ENCODE results near the gene MYO15B. TPM values are rescaled to one million over a fixed set of nuclear protein-coding genes. Genes with fewer than 3 reads are reported as not detected.

Gene MYO15B
- total RNA-seq, 1 experiment from 2014 or later, result 8.0 TPM

DNA sequence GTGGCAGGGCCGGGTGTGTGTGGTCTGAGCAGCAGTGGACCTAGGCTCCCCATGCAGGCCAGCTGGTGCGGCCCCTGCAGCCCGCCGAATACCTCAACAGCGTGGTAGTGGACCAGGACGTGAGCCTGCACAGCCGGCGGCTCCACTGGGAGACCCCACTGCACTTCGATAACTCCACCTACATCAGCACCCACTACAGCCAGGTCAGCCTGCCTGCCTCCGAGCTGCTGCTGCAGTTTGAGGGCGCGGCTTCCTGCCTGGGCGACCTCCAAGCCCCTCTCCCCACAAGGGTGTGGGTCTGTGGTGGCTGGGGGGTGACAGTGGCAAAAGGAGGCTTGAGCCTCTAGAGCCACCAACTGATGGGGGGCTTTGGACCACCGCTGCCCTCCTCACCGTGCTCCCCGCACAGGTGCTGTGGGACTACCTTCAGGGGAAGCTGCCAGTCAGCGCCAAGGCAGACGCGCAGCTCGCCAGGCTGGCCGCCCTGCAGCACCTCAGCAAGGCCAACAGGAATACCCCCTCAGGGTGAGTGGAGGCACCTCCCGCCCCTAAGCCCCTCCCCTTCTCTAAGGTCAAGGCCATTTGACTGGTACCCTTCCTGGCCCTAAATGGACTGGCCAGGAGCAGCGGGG is 37.2 kb downstream of the MYO15B start:
- Histone ChIP-seq H3K4me1 (ENCODE audit: low read length) (no peaks in the 10 kb centered on the region), H3K4me2 (ENCODE audit: low read depth, low read length, poor library complexity, severe bottlenecking) (no peak overlapping the region), H3K9me3 (ENCODE audit: low read length) (no peaks in the 10 kb centered on the region), H3K79me2 (ENCODE audit: low read length) (no peaks in the 10 kb centered on the region), H2AFZ (ENCODE audit: low read length) (no peak overlapping the region), H3K4me3 (ENCODE audit: low read length) (no peak overlapping the region), H3K9me2 (replicated peaks; ENCODE audit: insufficient read depth, low read length) (no peaks in the 10 kb centered on the region), H3K27ac (ENCODE audit: low read length) (no peak overlapping the region), H3K27me3 (ENCODE audit: low read length) (no peaks in the 10 kb centered on the region), H3K9ac (ENCODE audit: low read length) (no peak overlapping the region), H3K36me3 (ENCODE audit: insufficient read depth, low read length) (no peaks in the 10 kb centered on the region), H4K20me1 (ENCODE audit: insufficient read depth, low read depth, low read length) (0 out of 2 replicates have a peak, but pooled peaks cover 12% of the 10 kb centered on the region)
- DNase-seq, result no peak

DNA sequence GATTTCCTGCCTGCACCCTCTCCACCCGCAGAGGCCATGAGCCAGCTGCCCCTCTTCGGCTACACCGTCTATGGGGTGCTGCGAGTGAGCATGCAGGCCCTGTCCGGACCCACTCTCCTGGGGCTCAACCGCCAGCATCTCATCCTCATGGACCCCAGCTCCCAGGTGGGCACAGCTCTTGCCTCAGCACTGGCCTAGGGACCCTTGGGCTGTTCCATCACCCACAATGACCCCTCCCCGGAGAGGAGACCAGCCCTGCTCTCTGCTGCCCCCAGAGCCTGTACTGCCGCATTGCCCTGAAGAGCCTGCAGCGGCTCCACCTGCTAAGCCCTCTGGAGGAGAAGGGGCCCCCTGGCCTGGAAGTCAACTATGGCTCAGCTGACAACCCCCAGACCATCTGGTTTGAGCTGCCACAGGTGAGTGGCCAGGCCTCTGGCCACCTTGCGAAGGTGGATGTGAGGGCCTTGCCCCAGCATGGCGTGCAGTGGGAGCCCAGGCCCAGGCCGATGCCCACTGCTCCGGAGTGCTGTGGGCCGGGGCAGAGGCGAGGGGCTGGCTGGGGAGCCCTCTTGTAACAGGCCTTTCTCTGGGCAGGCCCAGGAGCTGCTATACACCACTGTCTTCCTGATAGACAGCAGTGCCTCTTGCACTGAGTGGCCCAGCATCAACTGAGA is 38.4 kb downstream of the MYO15B start:
- peak; percentile 80 for DNase-seq
- 0 out of 2 replicates have a peak, but pooled peaks cover 6% of the 10 kb centered on the region for H4K20me1 ChIP-seq (ENCODE audit: insufficient read depth, low read depth, low read length)
- H3K27ac ChIP-seq (ENCODE audit: low read length), result no peak overlapping the region
- no peaks in the 10 kb centered on the region for H3K9me3 ChIP-seq (ENCODE audit: low read length)
- H3K79me2 ChIP-seq (ENCODE audit: low read length), result no peaks in the 10 kb centered on the region
- H3K27me3 ChIP-seq (ENCODE audit: low read length), result no peaks in the 10 kb centered on the region
- H3K4me1 ChIP-seq (ENCODE audit: low read length), result no peaks in the 10 kb centered on the region
- H3K4me3 ChIP-seq (ENCODE audit: low read length), result no peak overlapping the region
- H2AFZ ChIP-seq (ENCODE audit: low read length), result no peak overlapping the region
- no peaks in the 10 kb centered on the region for H3K36me3 ChIP-seq (ENCODE audit: insufficient read depth, low read length)
- H3K4me2 ChIP-seq (ENCODE audit: low read depth, low read length, poor library complexity, severe bottlenecking), result no peak overlapping the region
- no peaks in the 10 kb centered on the region for H3K9me2 ChIP-seq (replicated peaks; ENCODE audit: insufficient read depth, low read length)
- no peak overlapping the region for H3K9ac ChIP-seq (ENCODE audit: low read length)

DNA sequence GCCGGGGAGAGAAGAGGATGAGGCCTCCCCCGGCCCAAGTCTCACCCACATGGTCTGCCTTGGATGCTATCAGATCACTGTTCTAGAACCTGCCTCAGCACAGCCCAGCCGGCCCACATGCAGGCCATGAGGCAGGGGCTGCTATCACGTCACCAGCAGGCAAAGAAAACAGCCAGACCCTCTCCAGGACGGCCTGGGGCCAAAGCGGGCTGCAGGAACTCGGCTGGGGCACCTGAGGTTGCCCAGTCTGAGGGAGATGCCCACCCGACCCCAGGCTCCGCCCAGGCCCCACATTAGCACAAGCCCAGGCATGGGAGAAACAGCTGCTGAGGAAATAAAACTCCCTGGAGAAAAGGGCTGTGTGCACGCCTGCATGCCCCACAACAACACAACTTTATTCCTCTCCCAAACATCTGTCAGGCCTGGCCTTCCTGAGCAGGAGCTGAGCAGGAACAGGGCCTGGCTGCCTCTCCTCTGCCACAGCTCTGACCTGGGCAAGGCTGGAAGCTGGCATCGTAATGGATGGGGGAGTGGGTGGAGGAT is 39.0 kb downstream of the MYO15B start:
- no peaks in the 10 kb centered on the region for H3K9me2 ChIP-seq (replicated peaks; ENCODE audit: insufficient read depth, low read length)
- no peaks in the 10 kb centered on the region for H3K36me3 ChIP-seq (ENCODE audit: insufficient read depth, low read length)
- H3K4me3 ChIP-seq (ENCODE audit: low read length), result no peak overlapping the region
- H3K4me2 ChIP-seq (ENCODE audit: low read depth, low read length, poor library complexity, severe bottlenecking), result no peak overlapping the region
- no peaks in the 10 kb centered on the region for H3K9me3 ChIP-seq (ENCODE audit: low read length)
- no peaks in the 10 kb centered on the region for H3K27me3 ChIP-seq (ENCODE audit: low read length)
- 0 out of 2 replicates have a peak, but pooled peaks cover 5% of the 10 kb centered on the region for H4K20me1 ChIP-seq (ENCODE audit: insufficient read depth, low read depth, low read length)
- no peaks in the 10 kb centered on the region for H3K79me2 ChIP-seq (ENCODE audit: low read length)
- no peak for DNase-seq
- H3K27ac ChIP-seq (ENCODE audit: low read length), result no peak overlapping the region
- H3K9ac ChIP-seq (ENCODE audit: low read length), result no peak overlapping the region
- no peaks in the 10 kb centered on the region for H3K4me1 ChIP-seq (ENCODE audit: low read length)
- H2AFZ ChIP-seq (ENCODE audit: low read length), result no peak overlapping the region

DNA sequence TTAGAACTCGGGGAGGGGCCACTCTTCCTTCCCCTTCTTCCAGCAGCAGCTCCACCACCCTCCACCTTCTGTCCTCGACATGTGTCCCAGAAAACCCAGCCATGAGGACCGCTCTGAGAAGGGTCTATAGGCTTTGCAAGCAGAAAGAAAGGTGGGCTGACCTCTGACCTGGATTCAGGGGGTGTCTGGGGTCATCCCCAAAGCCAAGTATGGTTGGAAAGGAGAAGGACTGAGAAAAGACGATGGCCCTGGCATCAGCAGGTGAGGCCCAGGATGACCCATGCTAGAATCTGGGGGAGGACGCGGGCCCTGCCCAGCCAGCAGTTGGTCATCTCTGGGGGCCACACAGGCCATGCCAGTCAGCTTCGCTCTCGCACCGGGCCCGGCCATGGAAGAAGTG is 39.5 kb downstream of the MYO15B start:
- H3K27ac ChIP-seq (ENCODE audit: low read length), result no peak overlapping the region
- H3K4me3 ChIP-seq (ENCODE audit: low read length), result no peak overlapping the region
- no peaks in the 10 kb centered on the region for H3K27me3 ChIP-seq (ENCODE audit: low read length)
- no peaks in the 10 kb centered on the region for H4K20me1 ChIP-seq (ENCODE audit: insufficient read depth, low read depth, low read length)
- no peaks in the 10 kb centered on the region for H3K36me3 ChIP-seq (ENCODE audit: insufficient read depth, low read length)
- H3K4me1 ChIP-seq (ENCODE audit: low read length), result no peaks in the 10 kb centered on the region
- no peak for DNase-seq
- H3K9ac ChIP-seq (ENCODE audit: low read length), result no peak overlapping the region
- no peaks in the 10 kb centered on the region for H3K9me3 ChIP-seq (ENCODE audit: low read length)
- H3K79me2 ChIP-seq (ENCODE audit: low read length), result no peaks in the 10 kb centered on the region
- no peak overlapping the region for H3K4me2 ChIP-seq (ENCODE audit: low read depth, low read length, poor library complexity, severe bottlenecking)
- no peaks in the 10 kb centered on the region for H3K9me2 ChIP-seq (replicated peaks; ENCODE audit: insufficient read depth, low read length)
- H2AFZ ChIP-seq (ENCODE audit: low read length), result no peak overlapping the region

DNA sequence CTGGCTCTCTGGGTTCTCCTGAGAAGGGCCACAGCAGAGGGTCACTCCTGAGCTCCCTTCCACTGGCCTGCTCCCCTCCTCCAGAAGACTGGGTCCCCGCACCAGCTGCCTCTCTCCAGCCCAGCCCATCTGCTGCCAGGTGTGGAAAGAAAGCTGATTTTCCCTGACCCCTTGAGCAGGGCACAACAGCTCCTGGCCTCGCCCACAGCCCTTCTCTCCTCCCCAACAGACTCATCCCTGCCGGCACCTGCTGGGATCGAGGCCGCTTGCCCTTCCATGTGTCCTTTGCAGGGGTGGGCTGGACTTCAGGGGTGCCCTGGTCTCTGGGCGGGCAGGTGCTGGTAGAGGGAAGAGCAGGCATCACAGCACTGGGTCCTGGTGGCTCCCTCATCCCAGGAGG is 40.8 kb downstream of the MYO15B start:
- no peak overlapping the region for H2AFZ ChIP-seq (ENCODE audit: low read length)
- H3K27ac ChIP-seq (ENCODE audit: low read length), result no peak overlapping the region
- no peak overlapping the region for H3K4me3 ChIP-seq (ENCODE audit: low read length)
- H3K9ac ChIP-seq (ENCODE audit: low read length), result no peak overlapping the region
- H3K79me2 ChIP-seq (ENCODE audit: low read length), result no peaks in the 10 kb centered on the region
- peaks cover 5% of the 10 kb centered on the region for H3K4me1 ChIP-seq (ENCODE audit: low read length)
- DNase-seq, result no peak
- H3K9me2 ChIP-seq (replicated peaks; ENCODE audit: insufficient read depth, low read length), result no peaks in the 10 kb centered on the region
- H4K20me1 ChIP-seq (ENCODE audit: insufficient read depth, low read depth, low read length), result no peaks in the 10 kb centered on the region; the same call in 1 of the 2 replicates
- H3K27me3 ChIP-seq (ENCODE audit: low read length), result no peaks in the 10 kb centered on the region
- no peak overlapping the region for H3K4me2 ChIP-seq (ENCODE audit: low read depth, low read length, poor library complexity, severe bottlenecking)
- no peaks in the 10 kb centered on the region for H3K9me3 ChIP-seq (ENCODE audit: low read length)
- H3K36me3 ChIP-seq (ENCODE audit: insufficient read depth, low read length), result no peaks in the 10 kb centered on the region

DNA sequence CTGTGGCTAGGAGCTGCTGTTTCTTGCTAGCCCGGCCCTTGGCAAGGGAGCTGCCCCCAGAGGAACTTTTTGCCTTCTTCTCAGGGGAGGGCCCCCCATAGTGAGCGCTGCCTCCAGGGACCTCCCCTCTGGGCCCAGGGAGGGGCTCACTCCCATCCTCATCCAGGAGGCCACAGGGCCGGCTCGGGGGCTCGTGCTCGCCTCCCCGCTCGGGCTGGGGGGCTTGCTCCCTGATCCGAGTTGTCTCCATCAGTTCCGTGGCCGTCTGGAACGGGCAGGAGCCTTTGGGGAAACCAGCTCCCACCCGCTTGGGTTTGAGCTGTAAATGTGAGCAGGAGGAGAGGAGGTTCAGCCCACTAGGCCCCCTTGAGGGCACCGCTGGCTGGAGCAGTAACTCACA is 41.6 kb downstream of the MYO15B start:
- peaks cover 2% of the 10 kb centered on the region; the same call in 1 of the 2 replicates for H4K20me1 ChIP-seq (ENCODE audit: insufficient read depth, low read depth, low read length)
- no peaks in the 10 kb centered on the region for H3K79me2 ChIP-seq (ENCODE audit: low read length)
- no peak overlapping the region for H3K4me3 ChIP-seq (ENCODE audit: low read length)
- no peaks in the 10 kb centered on the region for H3K9me3 ChIP-seq (ENCODE audit: low read length)
- H3K27ac ChIP-seq (ENCODE audit: low read length), result no peak overlapping the region
- H3K36me3 ChIP-seq (ENCODE audit: insufficient read depth, low read length), result no peaks in the 10 kb centered on the region
- H3K9ac ChIP-seq (ENCODE audit: low read length), result no peak overlapping the region
- no peak overlapping the region for H2AFZ ChIP-seq (ENCODE audit: low read length)
- H3K9me2 ChIP-seq (replicated peaks; ENCODE audit: insufficient read depth, low read length), result no peaks in the 10 kb centered on the region
- H3K27me3 ChIP-seq (ENCODE audit: low read length), result no peaks in the 10 kb centered on the region
- H3K4me1 ChIP-seq (ENCODE audit: low read length), result peaks cover 12% of the 10 kb centered on the region
- no peak for DNase-seq
- no peak overlapping the region for H3K4me2 ChIP-seq (ENCODE audit: low read depth, low read length, poor library complexity, severe bottlenecking)

DNA sequence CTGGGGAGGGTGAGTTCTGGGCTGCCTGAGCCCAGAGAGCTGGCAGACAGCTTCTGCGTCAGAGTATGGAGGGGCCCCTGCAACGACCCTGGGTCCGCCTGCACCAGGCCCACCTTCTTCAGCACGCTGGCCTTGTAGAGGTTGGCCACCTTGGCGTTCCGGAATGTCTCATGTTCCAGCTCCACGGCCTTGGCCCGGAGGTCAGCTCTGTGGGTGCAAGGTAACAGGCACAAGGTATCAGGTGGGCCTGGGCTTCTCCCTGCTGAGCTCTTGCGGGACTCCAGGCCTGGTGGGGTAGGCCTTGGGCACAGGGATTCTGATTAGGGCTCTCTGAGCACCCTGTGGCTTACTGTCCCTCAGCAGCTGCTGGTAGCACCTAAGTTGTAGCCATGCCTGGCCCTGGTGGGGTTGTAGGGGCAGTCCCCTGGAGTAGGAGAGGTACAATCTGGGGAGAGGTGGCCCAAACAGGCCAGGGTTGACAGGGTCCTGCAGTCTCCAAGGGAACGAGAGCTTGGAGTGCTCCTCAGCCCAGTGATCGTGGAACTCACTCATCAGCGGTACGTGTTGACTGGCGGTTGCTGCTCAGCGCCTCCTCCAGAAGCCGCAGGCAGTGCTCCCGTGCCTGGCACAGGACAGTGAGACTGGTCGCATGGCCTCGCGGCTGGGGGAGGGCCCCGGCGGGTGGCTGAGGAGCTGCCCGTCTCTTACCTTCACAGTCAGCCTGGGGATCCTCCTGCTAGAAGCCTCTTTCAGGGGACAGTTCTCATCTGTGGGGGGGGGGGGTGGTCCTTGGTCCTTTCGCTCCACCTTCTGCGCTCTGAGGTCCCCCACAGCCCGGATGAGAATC is 42.7 kb downstream of the MYO15B start:
- Histone ChIP-seq H3K27me3 (ENCODE audit: low read length) (no peaks in the 10 kb centered on the region), H3K79me2 (ENCODE audit: low read length) (no peaks in the 10 kb centered on the region), H3K9ac (ENCODE audit: low read length) (no peak overlapping the region), H3K36me3 (ENCODE audit: insufficient read depth, low read length) (no peaks in the 10 kb centered on the region), H3K4me3 (ENCODE audit: low read length) (no peak overlapping the region), H2AFZ (ENCODE audit: low read length) (no peak overlapping the region), H3K27ac (ENCODE audit: low read length) (no peak overlapping the region), H3K9me2 (replicated peaks; ENCODE audit: insufficient read depth, low read length) (no peaks in the 10 kb centered on the region), H3K9me3 (ENCODE audit: low read length) (no peaks in the 10 kb centered on the region), H3K4me1 (ENCODE audit: low read length) (peaks cover 18% of the 10 kb centered on the region), H3K4me2 (ENCODE audit: low read depth, low read length, poor library complexity, severe bottlenecking) (no peak overlapping the region), H4K20me1 (ENCODE audit: insufficient read depth, low read depth, low read length) (peaks cover 13% of the 10 kb centered on the region; the same call in 1 of the 2 replicates)
- DNase-seq, result no peak

DNA sequence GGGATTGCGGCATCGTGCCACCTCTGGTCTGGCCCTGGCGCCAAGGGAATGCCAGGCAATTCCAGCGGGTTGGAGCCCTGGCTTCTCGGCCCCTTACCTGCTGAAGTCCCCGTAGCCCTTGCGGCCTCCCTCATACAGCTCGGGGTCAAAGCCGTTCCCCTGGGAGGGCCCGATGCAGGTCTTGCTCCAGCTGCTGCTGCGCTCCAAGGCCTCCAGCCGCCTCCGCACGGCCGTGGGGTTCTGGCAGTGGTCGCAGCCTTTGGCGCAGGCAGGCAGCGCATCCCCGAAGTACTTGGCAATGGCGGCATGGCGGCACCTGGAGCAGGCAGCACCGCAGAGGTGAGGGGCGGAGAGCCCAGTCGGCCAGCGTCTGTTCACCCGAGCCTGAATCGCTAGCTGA is 43.8 kb downstream of the MYO15B start:
- Histone ChIP-seq H3K9me3 (ENCODE audit: low read length) (no peaks in the 10 kb centered on the region), H3K9me2 (replicated peaks; ENCODE audit: insufficient read depth, low read length) (no peaks in the 10 kb centered on the region), H3K4me1 (ENCODE audit: low read length) (peaks cover 18% of the 10 kb centered on the region), H4K20me1 (ENCODE audit: insufficient read depth, low read depth, low read length) (peaks cover 13% of the 10 kb centered on the region; the same call in 1 of the 2 replicates), H3K9ac (ENCODE audit: low read length) (no peak overlapping the region), H2AFZ (ENCODE audit: low read length) (no peak overlapping the region), H3K27ac (ENCODE audit: low read length) (no peak overlapping the region), H3K27me3 (ENCODE audit: low read length) (no peaks in the 10 kb centered on the region), H3K36me3 (ENCODE audit: insufficient read depth, low read length) (no peaks in the 10 kb centered on the region), H3K4me2 (ENCODE audit: low read depth, low read length, poor library complexity, severe bottlenecking) (no peak overlapping the region), H3K79me2 (ENCODE audit: low read length) (no peaks in the 10 kb centered on the region), H3K4me3 (ENCODE audit: low read length) (no peak overlapping the region)
- DNase-seq, result no peak
